GM21515 (cell line): Measurements from ENCODE around the gene EIF3CL.
"Not testable (repeated sequence)": the region's sequence is repeated elsewhere in the genome, so short reads cannot be mapped to it uniquely, and the experiment has no call there.

Experiments used
- ATAC-seq: cut with Tn5 transposase; IDR thresholded peaks from one replicate; pipeline ENCODE4 v1.9.1; 2021; ENCODE audit not compliant: unreplicated experiment

The EIF3CL gene

DNA sequence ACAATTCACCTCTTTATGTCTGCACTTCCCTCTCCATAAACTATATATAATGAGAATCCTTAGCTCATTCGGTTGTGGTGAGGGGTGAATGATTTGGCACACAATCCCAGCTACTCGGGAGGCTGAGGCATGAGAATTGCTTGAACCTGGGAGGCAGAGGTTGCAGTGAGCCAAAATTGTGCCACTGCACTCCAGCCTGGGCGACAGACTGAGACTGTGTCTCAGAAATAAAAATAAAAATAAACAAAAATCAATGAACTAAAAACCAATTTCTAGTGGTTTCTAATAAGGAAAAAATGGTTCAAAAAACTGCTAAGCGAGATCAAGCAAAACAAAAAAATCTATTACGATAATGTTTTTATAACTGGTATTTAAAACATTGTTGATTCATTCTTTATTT, 40.2 kb downstream of the EIF3CL start, which contains the start of gene NPIPB6:
Gene NPIPB6 (minus strand): TSS at position 101 of the 400 bp plus-strand sequence. CDS start 686 bp downstream, outside the sequence.
- ATAC-seq: not testable (repeated sequence)

- not testable (repeated sequence) for ATAC-seq
Measured at GRCh38 chr16:28362600-28362999, 41.0 kb downstream of the EIF3CL start.

- ATAC-seq: not testable (repeated sequence)
Measured at GRCh38 chr16:28338230-28338629, 65.4 kb downstream of the EIF3CL start.

- not testable (repeated sequence) for ATAC-seq
Measured at GRCh38 chr16:28336940-28337710, 66.5 kb downstream of the EIF3CL start.

GRCh38 chr16:28335678-28336077, 68.0 kb downstream of the EIF3CL start:
- not testable (repeated sequence) for ATAC-seq

DNA sequence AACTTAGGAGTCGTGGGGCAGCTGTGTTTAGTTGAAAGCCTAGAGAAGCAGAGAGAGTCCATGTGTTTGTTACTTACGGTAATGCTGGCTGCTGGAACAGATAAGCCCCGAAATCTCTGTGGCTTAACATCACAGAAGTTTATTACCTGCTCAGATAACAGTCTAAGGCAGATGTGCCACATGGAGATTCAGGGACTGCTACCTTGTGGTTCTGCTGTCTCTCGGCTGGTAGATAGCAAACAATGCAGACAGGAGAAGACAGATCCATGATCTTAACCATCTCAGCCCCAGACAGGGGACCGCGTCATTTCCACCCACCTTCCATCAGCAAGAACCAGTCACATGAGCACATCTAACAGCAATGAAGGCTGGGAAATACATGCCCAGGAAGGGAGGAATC, 71.0 kb downstream of the EIF3CL start:
- not testable (repeated sequence) for ATAC-seq

- not testable (repeated sequence) for ATAC-seq
Measured at GRCh38 chr16:28330981-28331380, 72.7 kb downstream of the EIF3CL start.

DNA sequence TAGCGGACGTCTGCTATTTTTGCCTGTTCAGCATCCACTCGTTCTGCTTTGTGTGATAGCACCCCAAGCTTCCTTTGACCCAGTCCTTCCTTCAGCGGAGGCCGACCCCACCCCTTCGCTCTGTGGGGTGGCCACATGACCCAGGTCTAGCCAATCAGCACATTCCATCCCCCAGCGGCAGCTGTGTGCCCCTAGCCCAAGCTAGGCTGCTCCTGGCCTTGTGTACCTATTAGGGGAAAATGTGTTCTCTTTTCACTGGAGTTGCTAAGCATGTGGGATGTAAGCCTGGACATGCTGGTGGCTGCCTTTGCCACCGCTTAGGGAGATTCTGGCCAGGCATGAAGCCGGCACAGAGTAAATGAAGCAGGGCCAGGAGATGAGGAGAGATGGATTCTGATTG, 73.4 kb downstream of the EIF3CL start:
- not testable (repeated sequence) for ATAC-seq
